ENCODE measurements around the gene RASGEF1C. TPM values are rescaled to one million over a fixed set of nuclear protein-coding genes. Genes with fewer than 3 reads are reported as not detected.
"Not testable (repeated sequence)": the region's sequence is repeated elsewhere in the genome, so short reads cannot be mapped to it uniquely, and the experiment has no call there.

The RASGEF1C gene
- total and polyA plus RNA-seq, 2 experiments from 2014 or later = 0.40 to 0.42 TPM

DNA sequence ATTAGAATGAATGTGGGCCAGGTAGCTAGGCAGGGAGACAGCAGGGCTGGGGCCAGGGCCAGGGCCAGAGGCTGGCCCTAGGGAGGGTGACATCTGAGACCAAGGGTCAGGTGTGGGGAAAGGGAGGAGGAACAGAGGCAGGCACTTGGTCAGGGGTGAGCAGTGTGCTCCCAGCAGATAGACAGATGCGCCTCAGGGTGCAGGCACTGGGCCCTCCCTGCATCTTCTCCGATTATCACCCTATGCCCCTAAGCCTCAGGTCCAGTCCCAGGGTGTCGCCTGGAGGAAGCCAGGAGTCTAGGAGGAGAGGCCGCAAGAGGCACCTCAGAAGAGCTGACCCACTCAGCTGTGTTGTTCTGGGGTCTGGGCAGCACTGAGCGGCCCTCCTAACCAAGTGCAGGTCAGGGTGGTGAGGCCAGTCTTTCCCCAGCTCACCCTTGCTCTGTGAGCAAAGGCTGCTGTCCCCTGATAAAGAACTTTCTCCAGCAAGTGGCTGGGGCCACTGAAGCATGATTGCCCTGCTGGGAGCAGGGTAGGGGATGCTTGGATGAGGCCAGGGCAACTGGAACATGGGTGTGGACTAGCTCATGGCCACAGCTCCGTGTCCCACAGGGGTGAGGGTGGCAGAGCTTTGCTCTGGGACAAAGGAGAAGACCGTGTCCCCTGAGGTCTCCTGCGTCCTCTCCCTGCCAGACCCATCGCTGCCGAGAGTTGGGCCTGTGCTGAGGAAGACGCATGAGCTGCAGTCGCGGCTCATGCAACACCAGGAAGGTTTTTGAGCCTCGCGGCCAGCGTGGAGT lies 2.1 kb upstream of the RASGEF1C start:
- Histone ChIP-seq H3K36me3 (ENCODE audit: insufficient read depth) (no peaks in the 10 kb centered on the region), H3K4me3 (no peak overlapping the region), H3F3A (replicated peaks; ENCODE audit: low read depth) (0 out of 2 replicates have a peak, but pooled peaks cover 13% of the 10 kb centered on the region), H3K9me2 (ENCODE audit: insufficient read depth) (no peaks in the 10 kb centered on the region), H3K4me1 (ENCODE audit: insufficient read depth) (no peaks in the 10 kb centered on the region), H3K79me2 (replicated peaks; ENCODE audit: insufficient read depth) (no peaks in the 10 kb centered on the region), H3K27me3 (ENCODE audit: insufficient read depth) (peaks cover 37% of the 10 kb centered on the region), H3K4me2 (no peak overlapping the region), H4K20me1 (replicated peaks; ENCODE audit: insufficient read depth) (no peaks in the 10 kb centered on the region), H2AFZ (no peak overlapping the region), H3K27ac (ENCODE audit: low read depth) (no peak overlapping the region)
- TF ChIP-seq, protein P1, sequence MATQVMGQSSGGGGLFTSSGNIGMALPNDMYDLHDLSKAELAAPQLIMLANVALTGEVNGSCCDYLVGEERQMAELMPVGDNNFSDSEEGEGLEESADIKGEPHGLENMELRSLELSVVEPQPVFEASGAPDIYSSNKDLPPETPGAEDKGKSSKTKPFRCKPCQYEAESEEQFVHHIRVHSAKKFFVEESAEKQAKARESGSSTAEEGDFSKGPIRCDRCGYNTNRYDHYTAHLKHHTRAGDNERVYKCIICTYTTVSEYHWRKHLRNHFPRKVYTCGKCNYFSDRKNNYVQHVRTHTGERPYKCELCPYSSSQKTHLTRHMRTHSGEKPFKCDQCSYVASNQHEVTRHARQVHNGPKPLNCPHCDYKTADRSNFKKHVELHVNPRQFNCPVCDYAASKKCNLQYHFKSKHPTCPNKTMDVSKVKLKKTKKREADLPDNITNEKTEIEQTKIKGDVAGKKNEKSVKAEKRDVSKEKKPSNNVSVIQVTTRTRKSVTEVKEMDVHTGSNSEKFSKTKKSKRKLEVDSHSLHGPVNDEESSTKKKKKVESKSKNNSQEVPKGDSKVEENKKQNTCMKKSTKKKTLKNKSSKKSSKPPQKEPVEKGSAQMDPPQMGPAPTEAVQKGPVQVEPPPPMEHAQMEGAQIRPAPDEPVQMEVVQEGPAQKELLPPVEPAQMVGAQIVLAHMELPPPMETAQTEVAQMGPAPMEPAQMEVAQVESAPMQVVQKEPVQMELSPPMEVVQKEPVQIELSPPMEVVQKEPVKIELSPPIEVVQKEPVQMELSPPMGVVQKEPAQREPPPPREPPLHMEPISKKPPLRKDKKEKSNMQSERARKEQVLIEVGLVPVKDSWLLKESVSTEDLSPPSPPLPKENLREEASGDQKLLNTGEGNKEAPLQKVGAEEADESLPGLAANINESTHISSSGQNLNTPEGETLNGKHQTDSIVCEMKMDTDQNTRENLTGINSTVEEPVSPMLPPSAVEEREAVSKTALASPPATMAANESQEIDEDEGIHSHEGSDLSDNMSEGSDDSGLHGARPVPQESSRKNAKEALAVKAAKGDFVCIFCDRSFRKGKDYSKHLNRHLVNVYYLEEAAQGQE (IDR thresholded peaks at IDR 0.05; ENCODE audit: unreplicated experiment) = no peak
- TF ChIP-seq, protein P2, sequence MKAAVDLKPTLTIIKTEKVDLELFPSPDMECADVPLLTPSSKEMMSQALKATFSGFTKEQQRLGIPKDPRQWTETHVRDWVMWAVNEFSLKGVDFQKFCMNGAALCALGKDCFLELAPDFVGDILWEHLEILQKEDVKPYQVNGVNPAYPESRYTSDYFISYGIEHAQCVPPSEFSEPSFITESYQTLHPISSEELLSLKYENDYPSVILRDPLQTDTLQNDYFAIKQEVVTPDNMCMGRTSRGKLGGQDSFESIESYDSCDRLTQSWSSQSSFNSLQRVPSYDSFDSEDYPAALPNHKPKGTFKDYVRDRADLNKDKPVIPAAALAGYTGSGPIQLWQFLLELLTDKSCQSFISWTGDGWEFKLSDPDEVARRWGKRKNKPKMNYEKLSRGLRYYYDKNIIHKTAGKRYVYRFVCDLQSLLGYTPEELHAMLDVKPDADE (IDR thresholded peaks at IDR 0.05) = no peak
- TF ChIP-seq, protein P3, sequence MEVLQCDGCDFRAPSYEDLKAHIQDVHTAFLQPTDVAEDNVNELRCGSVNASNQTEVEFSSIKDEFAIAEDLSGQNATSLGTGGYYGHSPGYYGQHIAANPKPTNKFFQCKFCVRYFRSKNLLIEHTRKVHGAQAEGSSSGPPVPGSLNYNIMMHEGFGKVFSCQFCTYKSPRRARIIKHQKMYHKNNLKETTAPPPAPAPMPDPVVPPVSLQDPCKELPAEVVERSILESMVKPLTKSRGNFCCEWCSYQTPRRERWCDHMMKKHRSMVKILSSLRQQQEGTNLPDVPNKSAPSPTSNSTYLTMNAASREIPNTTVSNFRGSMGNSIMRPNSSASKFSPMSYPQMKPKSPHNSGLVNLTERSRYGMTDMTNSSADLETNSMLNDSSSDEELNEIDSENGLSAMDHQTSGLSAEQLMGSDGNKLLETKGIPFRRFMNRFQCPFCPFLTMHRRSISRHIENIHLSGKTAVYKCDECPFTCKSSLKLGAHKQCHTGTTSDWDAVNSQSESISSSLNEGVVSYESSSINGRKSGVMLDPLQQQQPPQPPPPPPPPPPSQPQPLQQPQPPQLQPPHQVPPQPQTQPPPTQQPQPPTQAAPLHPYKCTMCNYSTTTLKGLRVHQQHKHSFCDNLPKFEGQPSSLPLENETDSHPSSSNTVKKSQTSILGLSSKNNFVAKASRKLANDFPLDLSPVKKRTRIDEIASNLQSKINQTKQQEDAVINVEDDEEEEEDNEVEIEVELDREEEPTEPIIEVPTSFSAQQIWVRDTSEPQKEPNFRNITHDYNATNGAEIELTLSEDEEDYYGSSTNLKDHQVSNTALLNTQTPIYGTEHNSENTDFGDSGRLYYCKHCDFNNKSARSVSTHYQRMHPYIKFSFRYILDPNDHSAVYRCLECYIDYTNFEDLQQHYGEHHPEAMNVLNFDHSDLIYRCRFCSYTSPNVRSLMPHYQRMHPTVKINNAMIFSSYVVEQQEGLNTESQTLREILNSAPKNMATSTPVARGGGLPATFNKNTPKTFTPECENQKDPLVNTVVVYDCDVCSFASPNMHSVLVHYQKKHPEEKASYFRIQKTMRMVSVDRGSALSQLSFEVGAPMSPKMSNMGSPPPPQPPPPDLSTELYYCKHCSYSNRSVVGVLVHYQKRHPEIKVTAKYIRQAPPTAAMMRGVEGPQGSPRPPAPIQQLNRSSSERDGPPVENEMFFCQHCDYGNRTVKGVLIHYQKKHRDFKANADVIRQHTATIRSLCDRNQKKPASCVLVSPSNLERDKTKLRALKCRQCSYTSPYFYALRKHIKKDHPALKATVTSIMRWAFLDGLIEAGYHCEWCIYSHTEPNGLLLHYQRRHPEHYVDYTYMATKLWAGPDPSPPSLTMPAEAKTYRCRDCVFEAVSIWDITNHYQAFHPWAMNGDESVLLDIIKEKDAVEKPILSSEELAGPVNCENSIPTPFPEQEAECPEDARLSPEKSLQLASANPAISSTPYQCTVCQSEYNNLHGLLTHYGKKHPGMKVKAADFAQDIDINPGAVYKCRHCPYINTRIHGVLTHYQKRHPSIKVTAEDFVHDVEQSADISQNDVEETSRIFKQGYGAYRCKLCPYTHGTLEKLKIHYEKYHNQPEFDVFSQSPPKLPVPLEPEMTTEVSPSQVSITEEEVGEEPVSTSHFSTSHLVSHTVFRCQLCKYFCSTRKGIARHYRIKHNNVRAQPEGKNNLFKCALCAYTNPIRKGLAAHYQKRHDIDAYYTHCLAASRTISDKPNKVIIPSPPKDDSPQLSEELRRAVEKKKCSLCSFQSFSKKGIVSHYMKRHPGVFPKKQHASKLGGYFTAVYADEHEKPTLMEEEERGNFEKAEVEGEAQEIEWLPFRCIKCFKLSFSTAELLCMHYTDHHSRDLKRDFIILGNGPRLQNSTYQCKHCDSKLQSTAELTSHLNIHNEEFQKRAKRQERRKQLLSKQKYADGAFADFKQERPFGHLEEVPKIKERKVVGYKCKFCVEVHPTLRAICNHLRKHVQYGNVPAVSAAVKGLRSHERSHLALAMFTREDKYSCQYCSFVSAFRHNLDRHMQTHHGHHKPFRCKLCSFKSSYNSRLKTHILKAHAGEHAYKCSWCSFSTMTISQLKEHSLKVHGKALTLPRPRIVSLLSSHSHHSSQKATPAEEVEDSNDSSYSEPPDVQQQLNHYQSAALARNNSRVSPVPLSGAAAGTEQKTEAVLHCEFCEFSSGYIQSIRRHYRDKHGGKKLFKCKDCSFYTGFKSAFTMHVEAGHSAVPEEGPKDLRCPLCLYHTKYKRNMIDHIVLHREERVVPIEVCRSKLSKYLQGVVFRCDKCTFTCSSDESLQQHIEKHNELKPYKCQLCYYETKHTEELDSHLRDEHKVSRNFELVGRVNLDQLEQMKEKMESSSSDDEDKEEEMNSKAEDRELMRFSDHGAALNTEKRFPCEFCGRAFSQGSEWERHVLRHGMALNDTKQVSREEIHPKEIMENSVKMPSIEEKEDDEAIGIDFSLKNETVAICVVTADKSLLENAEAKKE (CRISPR knock-in tag; IDR thresholded peaks at IDR 0.05) = no peak
- TF ChIP-seq CREB1 (CRISPR knock-in tag; IDR thresholded peaks at IDR 0.05; ENCODE audit: low read depth) = no peak
- no peak for TF ChIP-seq POLR2AphosphoS5 (IDR thresholded peaks at IDR 0.05; ENCODE audit: low read depth)
- DNase-seq (ENCODE audit: low spot score) (no peak), ATAC-seq (no peak)
- Mint-ChIP-seq H3K36me3 (ENCODE audit: low read depth) (no peaks in the 10 kb centered on the region; the same call in 2 of the 3 replicates), H3K4me1 (peaks cover 8% of the 10 kb centered on the region; the same call in 2 of the 3 replicates), H3K4me3 (no peak overlapping the region), H3K9me3 (no peaks in the 10 kb centered on the region; the same call in 1 of the 3 replicates), H3K27me3 (ENCODE audit: insufficient read depth, low read depth, poor library complexity) (peaks cover 30% of the 10 kb centered on the region), H3K27ac (no peak overlapping the region)

DNA sequence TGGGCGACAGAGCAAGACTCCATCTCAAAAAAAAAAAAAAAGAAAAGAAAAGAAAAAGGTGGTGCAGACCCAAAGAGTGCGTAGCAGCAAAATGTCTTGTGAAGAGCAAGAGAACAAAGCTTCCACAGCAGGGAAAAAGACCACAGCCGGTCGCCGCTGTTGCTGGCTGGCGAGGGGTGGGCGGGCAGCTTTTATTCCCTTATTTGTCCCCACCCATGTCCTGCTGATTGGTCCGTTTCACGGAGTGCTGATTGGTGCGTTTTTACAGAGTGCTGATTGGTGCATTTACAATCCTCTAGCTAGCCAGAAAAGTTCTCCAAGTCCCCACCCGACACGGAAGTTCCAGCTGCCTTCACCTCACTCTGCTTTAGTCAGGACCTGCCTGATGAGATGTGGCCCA lies 1.1 kb upstream of the RASGEF1C start:
- Histone ChIP-seq H3F3A (replicated peaks; ENCODE audit: low read depth) (0 out of 2 replicates have a peak, but pooled peaks cover 13% of the 10 kb centered on the region), H3K27me3 (ENCODE audit: insufficient read depth) (peaks cover 37% of the 10 kb centered on the region)
- Mint-ChIP-seq H3K27me3 (ENCODE audit: insufficient read depth, low read depth, poor library complexity) (peaks cover 30% of the 10 kb centered on the region), H3K4me3 (peak overlapping the region; percentile 30; the same call in 1 of the 3 replicates)
- H2AFZ ChIP-seq; H3K27ac Mint-ChIP-seq; H3K4me1 Mint-ChIP-seq; H3K4me2 ChIP-seq; H3K27ac ChIP-seq (ENCODE audit: low read depth); H3K9me2 ChIP-seq (ENCODE audit: insufficient read depth); H4K20me1 ChIP-seq (replicated peaks; ENCODE audit: insufficient read depth); H3K4me1 ChIP-seq (ENCODE audit: insufficient read depth); H3K36me3 ChIP-seq (ENCODE audit: insufficient read depth); DNase-seq (ENCODE audit: low spot score); H3K79me2 ChIP-seq (replicated peaks; ENCODE audit: insufficient read depth); H3K9me3 Mint-ChIP-seq; H3K4me3 ChIP-seq; H3K36me3 Mint-ChIP-seq (ENCODE audit: low read depth); ATAC-seq: not testable (repeated sequence)

Data from GM23338 (cell line).